HG02840 (cell line): Measurements from ENCODE around the gene ANXA11.
"Not testable (repeated sequence)": the region's sequence is repeated elsewhere in the genome, so short reads cannot be mapped to it uniquely, and the experiment has no call there.

Experiments used
- ATAC-seq: cut with Tn5 transposase; IDR thresholded peaks from one replicate; pipeline ENCODE4 v1.9.1; 2021; ENCODE audit warnings: mild to moderate bottlenecking, moderate library complexity, moderate number of reproducible peaks; ENCODE audit not compliant: unreplicated experiment, low FRiP score

ANXA11 gene

GRCh38 chr10:80211786-80212185, 6.4 kb upstream of the ANXA11 start:
- no peak for ATAC-seq

- no peak for ATAC-seq
Observed at GRCh38 chr10:80210259-80210658, 4.9 kb upstream of the ANXA11 start.

GRCh38 chr10:80207768-80208370, 2.5 kb upstream of the ANXA11 start:
- no peak for ATAC-seq

- no peak for ATAC-seq
Observed at GRCh38 chr10:80206277-80206655, 929 bp upstream of the ANXA11 start.

GRCh38 chr10:80204677-80205476, 460 bp downstream of the ANXA11 start:
- peak; percentile 36 for ATAC-seq

- no peak for ATAC-seq
Observed at GRCh38 chr10:80203835-80204676, 1.3 kb downstream of the ANXA11 start.

GRCh38 chr10:80202934-80203834, 2.2 kb downstream of the ANXA11 start:
- ATAC-seq: peak; percentile 45

GRCh38 chr10:80202530-80202929, 2.8 kb downstream of the ANXA11 start:
- not testable (repeated sequence) for ATAC-seq

- no peak for ATAC-seq
Observed at GRCh38 chr10:80201608-80202141, 3.7 kb downstream of the ANXA11 start.

- ATAC-seq: no peak
Observed at GRCh38 chr10:80200687-80201086, 4.7 kb downstream of the ANXA11 start.

GRCh38 chr10:80200259-80200658, 5.1 kb downstream of the ANXA11 start:
- no peak for ATAC-seq

- no peak for ATAC-seq
Observed at GRCh38 chr10:80199828-80200227, 5.5 kb downstream of the ANXA11 start.

- no peak for ATAC-seq
Observed at GRCh38 chr10:80197972-80198916, 7.1 kb downstream of the ANXA11 start.

GRCh38 chr10:80196950-80197315, 8.4 kb downstream of the ANXA11 start:
- ATAC-seq: peak; percentile 12

- ATAC-seq: peak; percentile 64
Observed at GRCh38 chr10:80196270-80196949, 8.9 kb downstream of the ANXA11 start.

- ATAC-seq: no peak
Observed at GRCh38 chr10:80195046-80195574, 10.2 kb downstream of the ANXA11 start.

- no peak for ATAC-seq
Observed at GRCh38 chr10:80194373-80195045, 10.8 kb downstream of the ANXA11 start.

GRCh38 chr10:80192553-80192952, 12.8 kb downstream of the ANXA11 start:
- ATAC-seq: no peak
